WTC11 (cell line): ENCODE data around the gene FGF14. TPM values are rescaled to one million over a fixed set of nuclear protein-coding genes. Genes with fewer than 3 reads are reported as not detected.

ENCODE experiments used
- ATAC-seq: fragments of 200-7000 bp; cut with Tn5 transposase; 2 replicates; pipeline ENCODE4 v1.10.0; 2021; ENCODE audit warnings: mild to moderate bottlenecking, moderate library complexity
- CTCF ChIA-PET: fragments of 300-600 bp; sonication (Branson Sonifier 250); formaldehyde crosslinking; loops from one replicate; lab custom pipeline; 2021; ENCODE audit warnings: antibody characterized with exemption; lab: Charles Lee
- POLR2A ChIA-PET: fragments of 350-600 bp; sonication (Branson Sonifier 250); formaldehyde crosslinking; loops from one replicate; lab custom pipeline; 2021; ENCODE audit warnings: antibody characterized with exemption; lab: Charles Lee
- DNase-seq: peaks from one replicate; pipeline ENCODE4 v3.0.0; 2021; ENCODE audit warnings: low spot score
- H3K27ac Mint-ChIP-seq: 2 replicates; pipeline ENCODE4 v1.8.0; 2021; ENCODE audit warnings: mixed read lengths
- H3K27me3 Mint-ChIP-seq: 2 replicates; pipeline ENCODE4 v1.8.0; 2021; ENCODE audit warnings: low read depth, mild to moderate bottlenecking, moderate library complexity, mixed read lengths
- H3K36me3 Mint-ChIP-seq: 2 replicates; pipeline ENCODE4 v1.8.0; 2021; ENCODE audit warnings: mixed read lengths
- H3K4me1 Mint-ChIP-seq: 2 replicates; pipeline ENCODE4 v1.8.0; 2022; ENCODE audit warnings: mixed read lengths
- H3K4me3 Mint-ChIP-seq: 2 replicates; pipeline ENCODE4 v1.8.0; 2021; ENCODE audit warnings: mild to moderate bottlenecking, moderate library complexity, mixed read lengths
- H3K9me3 Mint-ChIP-seq: 2 replicates; pipeline ENCODE4 v1.8.0; 2021; ENCODE audit warnings: mixed read lengths
- CBFB ChIP-seq: sonication (generic); formaldehyde crosslinking; IDR thresholded peaks from 2 replicates; pipeline ENCODE4 v1.8.1; 2022; ENCODE audit warnings: mild to moderate bottlenecking, low read depth, missing genetic modification reagents
- FOXJ3 ChIP-seq: sonication (generic); formaldehyde crosslinking; IDR thresholded peaks from 2 replicates; pipeline ENCODE4 v1.9.0; 2021; ENCODE audit warnings: missing genetic modification reagents, mild to moderate bottlenecking, borderline replicate concordance
- FOXP1 ChIP-seq: sonication (generic); formaldehyde crosslinking; IDR thresholded peaks from 2 replicates; pipeline ENCODE4 v1.8.0; 2022; ENCODE audit warnings: missing genetic modification reagents, mild to moderate bottlenecking, moderate library complexity, borderline replicate concordance
- GRHL2 ChIP-seq: fragments of 250-450 bp; sonication (Bioruptor Pico); IDR thresholded peaks from 2 replicates; pipeline ENCODE4 v1.8.0; 2022; ENCODE audit warnings: mild to moderate bottlenecking, moderate library complexity; ENCODE audit not compliant: insufficient replicate concordance, severe bottlenecking
- JUN ChIP-seq: sonication (generic); formaldehyde crosslinking; IDR thresholded peaks from 2 replicates; pipeline ENCODE4 v1.8.0; 2023; ENCODE audit warnings: mild to moderate bottlenecking, missing genetic modification reagents
- NR1H2 ChIP-seq: sonication (generic); formaldehyde crosslinking; IDR thresholded peaks from 2 replicates; pipeline ENCODE4 v1.9.0; 2021; ENCODE audit warnings: mild to moderate bottlenecking, moderate library complexity, missing genetic modification reagents
- NR2C2 ChIP-seq: sonication (generic); formaldehyde crosslinking; IDR thresholded peaks from 2 replicates; pipeline ENCODE4 v1.8.0; 2022; ENCODE audit warnings: mild to moderate bottlenecking, missing genetic modification reagents
- NR3C1 ChIP-seq: sonication (generic); formaldehyde crosslinking; conservative IDR thresholded peaks from 2 replicates; pipeline ENCODE4 v1.8.1; 2023; ENCODE audit warnings: low read depth, mild to moderate bottlenecking, missing genetic modification reagents
- SMAD3 ChIP-seq: sonication (generic); formaldehyde crosslinking; IDR thresholded peaks from 2 replicates; pipeline ENCODE4 v1.8.0; 2022; ENCODE audit warnings: missing genetic modification reagents, mild to moderate bottlenecking, borderline replicate concordance
- TP53 ChIP-seq: sonication (generic); formaldehyde crosslinking; IDR thresholded peaks from 2 replicates; pipeline ENCODE4 v1.8.1; 2023; ENCODE audit warnings: mild to moderate bottlenecking, missing genetic modification reagents
- ZNF232 ChIP-seq: sonication (generic); formaldehyde crosslinking; IDR thresholded peaks from 2 replicates; pipeline ENCODE4 v1.8.0; 2022; ENCODE audit warnings: mild to moderate bottlenecking, missing genetic modification reagents
- ZNF317 ChIP-seq: sonication (generic); formaldehyde crosslinking; IDR thresholded peaks from 2 replicates; pipeline ENCODE4 v1.8.1; 2023; ENCODE audit warnings: low read depth, mild to moderate bottlenecking, moderate library complexity, missing genetic modification reagents, borderline replicate concordance
- ZNF416 ChIP-seq: fragments of 250-450 bp; sonication (Bioruptor Pico); IDR thresholded peaks from 2 replicates; pipeline ENCODE4 v1.9.0; 2021; ENCODE audit warnings: mild to moderate bottlenecking, inconsistent platforms
- ZNF671 ChIP-seq: fragments of 250-450 bp; sonication (Bioruptor Pico); IDR thresholded peaks from 2 replicates; pipeline ENCODE4 v1.8.0; 2021; ENCODE audit warnings: mild to moderate bottlenecking
- total RNA-seq: library from RNA; stranded (reverse); gene quantifications from 3 replicates; pipeline ENCODE4 v1.2.3, GENCODE V29; 2021
- TF ChIP-seq, protein P1 (sequence below): sonication (generic); formaldehyde crosslinking; conservative IDR thresholded peaks from 2 replicates; pipeline ENCODE4 v1.8.1; 2023; ENCODE audit warnings: mild to moderate bottlenecking, low read depth, missing genetic modification reagents, moderate library complexity
- TF ChIP-seq, protein P2 (sequence below): fragments of 250-450 bp; sonication (Bioruptor Pico); IDR thresholded peaks from 2 replicates; pipeline ENCODE4 v1.8.0; 2021; ENCODE audit warnings: mild to moderate bottlenecking
- TF ChIP-seq, protein P3 (sequence below): sonication (generic); formaldehyde crosslinking; IDR thresholded peaks from 2 replicates; pipeline ENCODE4 v1.8.1; 2023; ENCODE audit warnings: mild to moderate bottlenecking, moderate library complexity, missing genetic modification reagents
- TF ChIP-seq, protein P4 (sequence below): fragments of 250-450 bp; sonication (Bioruptor Pico); IDR thresholded peaks from 2 replicates; pipeline ENCODE4 v1.9.0; 2021; ENCODE audit warnings: mild to moderate bottlenecking, borderline replicate concordance
- TF ChIP-seq, protein P5 (sequence below): fragments of 250-450 bp; sonication (Bioruptor Pico); IDR thresholded peaks from 2 replicates; pipeline ENCODE4 v1.9.0; 2021; ENCODE audit warnings: moderate library complexity, mild to moderate bottlenecking, inconsistent platforms, borderline replicate concordance

Gene FGF14
- total RNA-seq, 1 experiment from 2014 or later = 0.28 TPM

DNA sequence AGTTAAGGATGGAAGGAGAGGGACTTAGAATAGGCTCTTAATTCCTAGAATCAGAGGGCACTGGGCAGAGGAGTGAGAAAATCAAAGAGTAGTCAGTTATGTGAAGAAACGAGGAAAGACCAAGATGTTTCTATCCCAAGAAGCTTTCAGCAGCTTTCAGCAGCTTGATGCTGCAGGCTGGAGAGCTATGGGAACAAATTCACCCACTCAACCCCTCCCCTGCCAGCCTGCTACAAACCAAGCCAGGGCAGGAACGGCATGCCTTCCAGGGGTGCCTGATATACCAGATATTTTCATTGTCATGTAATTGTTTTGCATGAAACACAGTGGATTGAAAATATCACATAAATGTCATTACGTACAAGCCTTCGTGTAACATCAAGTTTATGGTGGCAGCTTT lies 262.2 kb downstream of the FGF14 start:
- H3K9me3 Mint-ChIP-seq = no peaks in the 10 kb centered on the region
- no peak for ATAC-seq
- DNase-seq = no peak
- ChIA-PET CTCF (interaction anchor here (3.9 kb wide), 1 partner anchor 416 kb away, joined by 22 read pairs; no protein-coding TSS in a partner anchor), POLR2A (no interaction called here)
- no peaks in the 10 kb centered on the region for H3K36me3 Mint-ChIP-seq
- no peaks in the 10 kb centered on the region for H3K27me3 Mint-ChIP-seq
- H3K27ac Mint-ChIP-seq = no peak overlapping the region
- no peak overlapping the region for H3K4me3 Mint-ChIP-seq
- no peaks in the 10 kb centered on the region for H3K4me1 Mint-ChIP-seq
- TF ChIP-seq, protein P1, sequence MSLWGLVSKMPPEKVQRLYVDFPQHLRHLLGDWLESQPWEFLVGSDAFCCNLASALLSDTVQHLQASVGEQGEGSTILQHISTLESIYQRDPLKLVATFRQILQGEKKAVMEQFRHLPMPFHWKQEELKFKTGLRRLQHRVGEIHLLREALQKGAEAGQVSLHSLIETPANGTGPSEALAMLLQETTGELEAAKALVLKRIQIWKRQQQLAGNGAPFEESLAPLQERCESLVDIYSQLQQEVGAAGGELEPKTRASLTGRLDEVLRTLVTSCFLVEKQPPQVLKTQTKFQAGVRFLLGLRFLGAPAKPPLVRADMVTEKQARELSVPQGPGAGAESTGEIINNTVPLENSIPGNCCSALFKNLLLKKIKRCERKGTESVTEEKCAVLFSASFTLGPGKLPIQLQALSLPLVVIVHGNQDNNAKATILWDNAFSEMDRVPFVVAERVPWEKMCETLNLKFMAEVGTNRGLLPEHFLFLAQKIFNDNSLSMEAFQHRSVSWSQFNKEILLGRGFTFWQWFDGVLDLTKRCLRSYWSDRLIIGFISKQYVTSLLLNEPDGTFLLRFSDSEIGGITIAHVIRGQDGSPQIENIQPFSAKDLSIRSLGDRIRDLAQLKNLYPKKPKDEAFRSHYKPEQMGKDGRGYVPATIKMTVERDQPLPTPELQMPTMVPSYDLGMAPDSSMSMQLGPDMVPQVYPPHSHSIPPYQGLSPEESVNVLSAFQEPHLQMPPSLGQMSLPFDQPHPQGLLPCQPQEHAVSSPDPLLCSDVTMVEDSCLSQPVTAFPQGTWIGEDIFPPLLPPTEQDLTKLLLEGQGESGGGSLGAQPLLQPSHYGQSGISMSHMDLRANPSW (CRISPR knock-in tag) = no peak
- TF ChIP-seq NR2C2 (no peak), NR3C1 (no peak), SMAD3 (CRISPR knock-in tag) (no peak), JUN (no peak), NR1H2 (CRISPR knock-in tag) (no peak), ZNF671 (CRISPR knock-in tag) (no peak), ZNF317 (no peak), GRHL2 (no peak)
- TF ChIP-seq, protein P2, sequence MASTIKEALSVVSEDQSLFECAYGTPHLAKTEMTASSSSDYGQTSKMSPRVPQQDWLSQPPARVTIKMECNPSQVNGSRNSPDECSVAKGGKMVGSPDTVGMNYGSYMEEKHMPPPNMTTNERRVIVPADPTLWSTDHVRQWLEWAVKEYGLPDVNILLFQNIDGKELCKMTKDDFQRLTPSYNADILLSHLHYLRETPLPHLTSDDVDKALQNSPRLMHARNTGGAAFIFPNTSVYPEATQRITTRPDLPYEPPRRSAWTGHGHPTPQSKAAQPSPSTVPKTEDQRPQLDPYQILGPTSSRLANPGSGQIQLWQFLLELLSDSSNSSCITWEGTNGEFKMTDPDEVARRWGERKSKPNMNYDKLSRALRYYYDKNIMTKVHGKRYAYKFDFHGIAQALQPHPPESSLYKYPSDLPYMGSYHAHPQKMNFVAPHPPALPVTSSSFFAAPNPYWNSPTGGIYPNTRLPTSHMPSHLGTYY (CRISPR knock-in tag) = no peak
- TF ChIP-seq, protein P3, sequence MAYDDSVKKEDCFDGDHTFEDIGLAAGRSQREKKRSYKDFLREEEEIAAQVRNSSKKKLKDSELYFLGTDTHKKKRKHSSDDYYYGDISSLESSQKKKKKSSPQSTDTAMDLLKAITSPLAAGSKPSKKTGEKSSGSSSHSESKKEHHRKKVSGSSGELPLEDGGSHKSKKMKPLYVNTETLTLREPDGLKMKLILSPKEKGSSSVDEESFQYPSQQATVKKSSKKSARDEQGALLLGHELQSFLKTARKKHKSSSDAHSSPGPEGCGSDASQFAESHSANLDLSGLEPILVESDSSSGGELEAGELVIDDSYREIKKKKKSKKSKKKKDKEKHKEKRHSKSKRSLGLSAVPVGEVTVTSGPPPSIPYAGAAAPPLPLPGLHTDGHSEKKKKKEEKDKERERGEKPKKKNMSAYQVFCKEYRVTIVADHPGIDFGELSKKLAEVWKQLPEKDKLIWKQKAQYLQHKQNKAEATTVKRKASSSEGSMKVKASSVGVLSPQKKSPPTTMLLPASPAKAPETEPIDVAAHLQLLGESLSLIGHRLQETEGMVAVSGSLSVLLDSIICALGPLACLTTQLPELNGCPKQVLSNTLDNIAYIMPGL (CRISPR knock-in tag) = no peak
- TF ChIP-seq, protein P4, sequence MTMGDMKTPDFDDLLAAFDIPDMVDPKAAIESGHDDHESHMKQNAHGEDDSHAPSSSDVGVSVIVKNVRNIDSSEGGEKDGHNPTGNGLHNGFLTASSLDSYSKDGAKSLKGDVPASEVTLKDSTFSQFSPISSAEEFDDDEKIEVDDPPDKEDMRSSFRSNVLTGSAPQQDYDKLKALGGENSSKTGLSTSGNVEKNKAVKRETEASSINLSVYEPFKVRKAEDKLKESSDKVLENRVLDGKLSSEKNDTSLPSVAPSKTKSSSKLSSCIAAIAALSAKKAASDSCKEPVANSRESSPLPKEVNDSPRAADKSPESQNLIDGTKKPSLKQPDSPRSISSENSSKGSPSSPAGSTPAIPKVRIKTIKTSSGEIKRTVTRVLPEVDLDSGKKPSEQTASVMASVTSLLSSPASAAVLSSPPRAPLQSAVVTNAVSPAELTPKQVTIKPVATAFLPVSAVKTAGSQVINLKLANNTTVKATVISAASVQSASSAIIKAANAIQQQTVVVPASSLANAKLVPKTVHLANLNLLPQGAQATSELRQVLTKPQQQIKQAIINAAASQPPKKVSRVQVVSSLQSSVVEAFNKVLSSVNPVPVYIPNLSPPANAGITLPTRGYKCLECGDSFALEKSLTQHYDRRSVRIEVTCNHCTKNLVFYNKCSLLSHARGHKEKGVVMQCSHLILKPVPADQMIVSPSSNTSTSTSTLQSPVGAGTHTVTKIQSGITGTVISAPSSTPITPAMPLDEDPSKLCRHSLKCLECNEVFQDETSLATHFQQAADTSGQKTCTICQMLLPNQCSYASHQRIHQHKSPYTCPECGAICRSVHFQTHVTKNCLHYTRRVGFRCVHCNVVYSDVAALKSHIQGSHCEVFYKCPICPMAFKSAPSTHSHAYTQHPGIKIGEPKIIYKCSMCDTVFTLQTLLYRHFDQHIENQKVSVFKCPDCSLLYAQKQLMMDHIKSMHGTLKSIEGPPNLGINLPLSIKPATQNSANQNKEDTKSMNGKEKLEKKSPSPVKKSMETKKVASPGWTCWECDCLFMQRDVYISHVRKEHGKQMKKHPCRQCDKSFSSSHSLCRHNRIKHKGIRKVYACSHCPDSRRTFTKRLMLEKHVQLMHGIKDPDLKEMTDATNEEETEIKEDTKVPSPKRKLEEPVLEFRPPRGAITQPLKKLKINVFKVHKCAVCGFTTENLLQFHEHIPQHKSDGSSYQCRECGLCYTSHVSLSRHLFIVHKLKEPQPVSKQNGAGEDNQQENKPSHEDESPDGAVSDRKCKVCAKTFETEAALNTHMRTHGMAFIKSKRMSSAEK (CRISPR knock-in tag) = no peak
- TF ChIP-seq, protein P5, sequence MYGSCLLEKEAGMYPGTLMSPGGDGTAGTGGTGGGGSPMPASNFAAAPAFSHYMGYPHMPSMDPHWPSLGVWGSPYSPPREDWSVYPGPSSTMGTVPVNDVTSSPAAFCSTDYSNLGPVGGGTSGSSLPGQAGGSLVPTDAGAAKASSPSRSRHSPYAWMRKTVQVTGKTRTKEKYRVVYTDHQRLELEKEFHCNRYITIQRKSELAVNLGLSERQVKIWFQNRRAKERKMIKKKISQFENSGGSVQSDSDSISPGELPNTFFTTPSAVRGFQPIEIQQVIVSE (CRISPR knock-in tag) = no peak

DNA sequence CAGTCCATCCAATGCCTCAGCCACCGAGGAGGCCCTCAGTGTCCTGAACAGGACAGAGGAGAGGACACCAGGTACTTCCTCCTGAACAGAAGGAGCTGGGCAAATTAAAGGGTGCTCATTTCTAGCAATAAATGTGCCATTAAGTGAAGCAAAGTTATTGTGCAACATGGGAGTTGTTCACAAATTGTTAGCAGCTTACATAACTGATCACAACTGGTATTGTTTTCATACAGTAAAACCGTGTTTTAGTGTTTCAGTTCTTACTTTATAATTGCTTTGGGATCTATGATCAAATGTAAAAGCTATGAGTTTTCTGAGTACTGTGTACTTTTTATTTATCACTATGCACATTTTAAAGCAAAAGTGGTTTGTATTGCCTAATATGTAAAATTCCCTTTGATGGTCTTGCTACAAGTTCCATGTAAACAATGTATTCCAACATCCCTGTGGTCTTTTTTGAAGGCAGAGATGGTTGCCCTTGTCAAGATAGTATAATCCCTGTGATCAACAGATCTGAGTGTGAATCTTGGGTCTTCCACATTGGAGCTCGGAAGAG lies 263.1 kb downstream of the FGF14 start:
- Mint-ChIP-seq H3K4me1 (no peaks in the 10 kb centered on the region), H3K27ac (no peak overlapping the region), H3K27me3 (no peaks in the 10 kb centered on the region), H3K36me3 (no peaks in the 10 kb centered on the region), H3K4me3 (no peak overlapping the region), H3K9me3 (no peaks in the 10 kb centered on the region)
- ChIA-PET CTCF (no interaction called here), POLR2A (no interaction called here)
- DNase-seq (no peak), ATAC-seq (no peak)
- TF ChIP-seq CBFB (CRISPR knock-in tag) (no peak), TP53 (CRISPR knock-in tag) (no peak), ZNF416 (CRISPR knock-in tag) (no peak), ZNF232 (CRISPR knock-in tag) (no peak), FOXJ3 (CRISPR knock-in tag) (no peak), FOXP1 (CRISPR knock-in tag) (no peak), GRHL2 (no peak)
- TF ChIP-seq, protein P4 (CRISPR knock-in tag) = no peak
